Suprapubic skin (tissue), 4 donors: Measurements from ENCODE around the gene CTSL. TPM values are rescaled to one million over a fixed set of nuclear protein-coding genes. Genes with fewer than 3 reads are reported as not detected.

Source experiments
- DNase-seq, 2 donors: peaks; one replicate each; pipeline ENCODE4 v3.0.0-alpha.2; 2019; ENCODE audit warnings: low spot score in 2 of 2
- H3K27ac ChIP-seq: fragments of 200-600 bp; sonication (generic); one replicate; pipeline ENCODE4 v1.5.1; 2019
- H3K27me3 ChIP-seq: fragments of 200-600 bp; sonication (generic); one replicate; pipeline ENCODE4 v1.5.1; 2019
- H3K36me3 ChIP-seq: fragments of 200-600 bp; sonication (generic); one replicate; pipeline ENCODE4 v1.5.1; 2019
- H3K4me1 ChIP-seq: fragments of 200-600 bp; sonication (generic); one replicate; pipeline ENCODE4 v1.5.1; 2019
- H3K4me3 ChIP-seq: fragments of 200-600 bp; sonication (generic); one replicate; pipeline ENCODE4 v1.5.1; 2019; ENCODE audit warnings: mild to moderate bottlenecking
- H3K9me3 ChIP-seq: fragments of 200-600 bp; sonication (generic); one replicate; pipeline ENCODE4 v1.5.1; 2019
- CTCF ChIP-seq, 2 donors: fragments of 200-600 bp in 1 of 2; fragments of 450-650 bp in 1 of 2; sonication (generic) in 1 of 2; IDR thresholded peaks; one replicate each; pipeline ENCODE4 v1.5.1; 2016 to 2019; ENCODE audit warnings: antibody characterized with exemption in 2 of 2, mild to moderate bottlenecking in 1 of 2, moderate library complexity in 1 of 2
- EP300 ChIP-seq: sonication (generic); formaldehyde crosslinking; IDR thresholded peaks from one replicate; pipeline ENCODE4 v1.6.1; 2017; ENCODE audit warnings: antibody characterized with exemption
- POLR2A ChIP-seq, 2 donors: fragments of 450-650 bp; IDR thresholded peaks; one replicate each; pipeline ENCODE4 v1.6.1; 2017; ENCODE audit warnings: antibody characterized with exemption in 2 of 2, mild to moderate bottlenecking in 2 of 2, moderate library complexity in 2 of 2
- POLR2AphosphoS5 ChIP-seq, 3 donors: sonication (generic); formaldehyde crosslinking; IDR thresholded peaks; one replicate each; pipeline ENCODE4 v1.6.1; 2017; ENCODE audit warnings: antibody characterized with exemption in 3 of 3
- WGBS: methylation state at CpG from one replicate; pipeline ENCODE4 v1.1.5; 2018; 5-methylcytosine and 5-hydroxymethylcytosine counted together
- total RNA-seq, 4 donors: library from RNA; depleted of rRNA; stranded (reverse); fragments of >200 nt; gene quantifications; one replicate each; pipeline ENCODE4 v1.1.0, GENCODE V29; 2016

The CTSL gene
- total RNA-seq, 4 donors from 2014 or later, result 24.6 to 36.8 (median 27.8) TPM

GRCh38 chr9:87695523-87695922, 30.4 kb upstream of the CTSL start:
- no peak for DNase-seq
- Histone ChIP-seq H3K27ac (no peak overlapping the region), H3K4me3 (no peak overlapping the region), H3K36me3 (peaks cover 12% of the 10 kb centered on the region), H3K9me3 (no peaks in the 10 kb centered on the region), H3K4me1 (no peaks in the 10 kb centered on the region), H3K27me3 (no peaks in the 10 kb centered on the region)
- WGBS, result 67% methylated on average over 1 of the region's 1 CpG
- TF ChIP-seq POLR2A (IDR thresholded peaks at IDR 0.05) (no peak), POLR2AphosphoS5 (IDR thresholded peaks at IDR 0.05) (no peak), CTCF (IDR thresholded peaks at IDR 0.05) (no peak), EP300 (no peak)

- Histone ChIP-seq H3K27me3 (no peaks in the 10 kb centered on the region), H3K4me3 (no peak overlapping the region), H3K4me1 (no peaks in the 10 kb centered on the region), H3K27ac (no peak overlapping the region), H3K9me3 (no peaks in the 10 kb centered on the region), H3K36me3 (peaks cover 12% of the 10 kb centered on the region)
- WGBS, result 83% methylated on average over 7 of the region's 7 CpGs
- no peak for DNase-seq
- TF ChIP-seq CTCF (IDR thresholded peaks at IDR 0.05), result no peak
- TF ChIP-seq EP300, result no peak
- no peak for TF ChIP-seq POLR2A (IDR thresholded peaks at IDR 0.05)
- TF ChIP-seq POLR2AphosphoS5 (IDR thresholded peaks at IDR 0.05), result no peak
Observed at GRCh38 chr9:87696641-87697040, 29.3 kb upstream of the CTSL start.

- TF ChIP-seq CTCF (IDR thresholded peaks at IDR 0.05), result no peak
- no peak for TF ChIP-seq POLR2AphosphoS5 (IDR thresholded peaks at IDR 0.05)
- TF ChIP-seq POLR2A (IDR thresholded peaks at IDR 0.05), result no peak
- TF ChIP-seq EP300, result no peak
- Histone ChIP-seq H3K27me3 (no peaks in the 10 kb centered on the region), H3K4me3 (no peak overlapping the region), H3K27ac (no peak overlapping the region), H3K4me1 (no peaks in the 10 kb centered on the region), H3K36me3 (peaks cover 16% of the 10 kb centered on the region), H3K9me3 (no peaks in the 10 kb centered on the region)
- no peak for DNase-seq
- 90% methylated on average over 13 of the region's 14 CpGs for WGBS
Observed at GRCh38 chr9:87698069-87698809, 27.7 kb upstream of the CTSL start.

- Histone ChIP-seq H3K9me3 (no peaks in the 10 kb centered on the region), H3K4me1 (no peaks in the 10 kb centered on the region), H3K27me3 (no peaks in the 10 kb centered on the region), H3K27ac (no peak overlapping the region), H3K36me3 (peaks cover 17% of the 10 kb centered on the region), H3K4me3 (no peak overlapping the region)
- WGBS, result 94% methylated on average over 4 of the region's 4 CpGs
- no peak for TF ChIP-seq POLR2A (IDR thresholded peaks at IDR 0.05)
- no peak for TF ChIP-seq CTCF (IDR thresholded peaks at IDR 0.05)
- TF ChIP-seq POLR2AphosphoS5 (IDR thresholded peaks at IDR 0.05), result no peak
- TF ChIP-seq EP300, result no peak
- DNase-seq, result no peak
Observed at GRCh38 chr9:87699835-87700234, 26.1 kb upstream of the CTSL start.

- Histone ChIP-seq H3K4me1 (no peaks in the 10 kb centered on the region), H3K27ac (no peak overlapping the region), H3K36me3 (peaks cover 23% of the 10 kb centered on the region), H3K27me3 (no peaks in the 10 kb centered on the region), H3K9me3 (no peaks in the 10 kb centered on the region), H3K4me3 (no peak overlapping the region)
- TF ChIP-seq CTCF (IDR thresholded peaks at IDR 0.05), result no peak
- no peak for TF ChIP-seq POLR2AphosphoS5 (IDR thresholded peaks at IDR 0.05)
- no peak for TF ChIP-seq EP300
- no peak for TF ChIP-seq POLR2A (IDR thresholded peaks at IDR 0.05)
- DNase-seq, result no peak
- 69% methylated on average over 9 of the region's 9 CpGs for WGBS
Observed at GRCh38 chr9:87701491-87701890, 24.4 kb upstream of the CTSL start.
